Activated CD8-positive, alpha-beta memory T cell treated with anti-CD3 and anti-CD28 coated beads, Interleukin-2, amount 50 U/mL, for 1 hour (primary cell): ENCODE measurements around the gene CELSR1.

ENCODE experiments used
- DNase-seq: peaks from one replicate; pipeline ENCODE4 v3.0.0-alpha.2; 2020; ENCODE audit errors: extremely low read depth

CELSR1 gene

GRCh38 chr22:46353483-46354105 lies 183.8 kb downstream of the CELSR1 start:
- DNase-seq, result no peak

GRCh38 chr22:46352691-46353386 lies 184.6 kb downstream of the CELSR1 start:
- no peak for DNase-seq

- no peak for DNase-seq
These were observed 185.1 kb downstream of the CELSR1 start for GRCh38 chr22:46352276-46352675.

GRCh38 chr22:46351767-46352166 lies 185.7 kb downstream of the CELSR1 start:
- no peak for DNase-seq

GRCh38 chr22:46351131-46351735 lies 186.2 kb downstream of the CELSR1 start:
- no peak for DNase-seq

GRCh38 chr22:46350646-46351045 lies 186.8 kb downstream of the CELSR1 start:
- DNase-seq, result no peak

GRCh38 chr22:46350121-46350520 lies 187.3 kb downstream of the CELSR1 start:
- no peak for DNase-seq

GRCh38 chr22:46349681-46350080 lies 187.7 kb downstream of the CELSR1 start:
- DNase-seq, result no peak

- no peak for DNase-seq
These were observed 188.2 kb downstream of the CELSR1 start for GRCh38 chr22:46349238-46349637.

- DNase-seq, result no peak
These were observed 189.2 kb downstream of the CELSR1 start for GRCh38 chr22:46348099-46348695.

GRCh38 chr22:46347646-46348045 lies 189.8 kb downstream of the CELSR1 start:
- DNase-seq, result no peak

GRCh38 chr22:46346680-46347405 lies 190.6 kb downstream of the CELSR1 start:
- DNase-seq, result no peak

- no peak for DNase-seq
These were observed 196.7 kb downstream of the CELSR1 start for GRCh38 chr22:46340676-46341075.

- no peak for DNase-seq
These were observed 197.5 kb downstream of the CELSR1 start for GRCh38 chr22:46339956-46340355.

- DNase-seq, result no peak
These were observed 198.8 kb downstream of the CELSR1 start for GRCh38 chr22:46338636-46339035.

- DNase-seq, result no peak
These were observed 199.6 kb downstream of the CELSR1 start for GRCh38 chr22:46337870-46338269.

GRCh38 chr22:46336119-46337078 lies 201.0 kb downstream of the CELSR1 start:
- DNase-seq, result no peak

GRCh38 chr22:46335201-46336118 lies 202.0 kb downstream of the CELSR1 start, which contains the start of gene TRMU:
Gene TRMU, plus strand, starts transcription at chr22:46335714. Its CDS starts 51 bp downstream, at chr22:46335765.
- no peak for DNase-seq

- DNase-seq, result no peak
These were observed 205.9 kb downstream of the CELSR1 start for GRCh38 chr22:46331496-46331895.

GRCh38 chr22:46330426-46330825 lies 207.0 kb downstream of the CELSR1 start:
- DNase-seq, result no peak
